ENCODE measurements around the gene CHN1.

DNA sequence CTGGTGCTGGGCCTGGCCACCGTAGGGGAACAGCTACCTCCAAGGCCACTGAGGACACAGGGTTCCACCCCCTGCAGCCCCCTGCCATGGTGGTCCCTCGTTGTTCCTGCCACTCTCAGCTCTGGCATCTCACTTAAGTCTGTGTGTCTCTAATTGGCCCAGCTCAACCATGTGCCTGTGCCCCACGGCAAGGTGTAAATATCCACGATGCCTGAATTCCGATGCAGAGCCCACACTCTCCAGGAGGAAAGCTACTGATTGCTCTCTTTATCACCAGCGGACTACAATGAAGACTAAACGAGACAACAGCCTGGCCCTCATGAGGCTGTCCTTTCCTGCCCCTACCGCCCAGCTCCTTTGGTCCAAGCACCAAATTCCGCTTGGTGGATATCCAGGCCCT, 223.9 kb downstream of the CHN1 start:
- TF ChIP-seq, protein P1, sequence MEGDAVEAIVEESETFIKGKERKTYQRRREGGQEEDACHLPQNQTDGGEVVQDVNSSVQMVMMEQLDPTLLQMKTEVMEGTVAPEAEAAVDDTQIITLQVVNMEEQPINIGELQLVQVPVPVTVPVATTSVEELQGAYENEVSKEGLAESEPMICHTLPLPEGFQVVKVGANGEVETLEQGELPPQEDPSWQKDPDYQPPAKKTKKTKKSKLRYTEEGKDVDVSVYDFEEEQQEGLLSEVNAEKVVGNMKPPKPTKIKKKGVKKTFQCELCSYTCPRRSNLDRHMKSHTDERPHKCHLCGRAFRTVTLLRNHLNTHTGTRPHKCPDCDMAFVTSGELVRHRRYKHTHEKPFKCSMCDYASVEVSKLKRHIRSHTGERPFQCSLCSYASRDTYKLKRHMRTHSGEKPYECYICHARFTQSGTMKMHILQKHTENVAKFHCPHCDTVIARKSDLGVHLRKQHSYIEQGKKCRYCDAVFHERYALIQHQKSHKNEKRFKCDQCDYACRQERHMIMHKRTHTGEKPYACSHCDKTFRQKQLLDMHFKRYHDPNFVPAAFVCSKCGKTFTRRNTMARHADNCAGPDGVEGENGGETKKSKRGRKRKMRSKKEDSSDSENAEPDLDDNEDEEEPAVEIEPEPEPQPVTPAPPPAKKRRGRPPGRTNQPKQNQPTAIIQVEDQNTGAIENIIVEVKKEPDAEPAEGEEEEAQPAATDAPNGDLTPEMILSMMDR (IDR thresholded peaks at IDR 0.05): no peak
- TF ChIP-seq POLR2A (IDR thresholded peaks at IDR 0.05): no peak
